ES-I3 (cell line): ENCODE data around the gene VEGFC.

Experiments used
- H3K36me3 ChIP-seq: 2 replicates; pipeline ENCODE4 v1.6.1; 2013; ENCODE audit warnings: mild to moderate bottlenecking, low read length, control low read depth, moderate library complexity; ENCODE audit not compliant: insufficient read depth
- H3K4me1 ChIP-seq: 2 replicates; pipeline ENCODE4 v1.6.1; 2013; ENCODE audit warnings: mild to moderate bottlenecking, control low read depth, low read length; ENCODE audit not compliant: insufficient read depth
- H3K9ac ChIP-seq: 2 replicates; pipeline ENCODE4 v1.6.1; 2013; ENCODE audit warnings: low read depth, mild to moderate bottlenecking, low read length, moderate library complexity
- H3K9me3 ChIP-seq: 2 replicates; pipeline ENCODE4 v1.6.1; 2013; ENCODE audit warnings: mild to moderate bottlenecking, low read length, moderate library complexity; ENCODE audit not compliant: control insufficient read depth, insufficient read depth

Gene VEGFC

GRCh38 chr4:176789955-176790354 lies 2.8 kb downstream of the VEGFC start:
- Histone ChIP-seq H3K9ac (no peak overlapping the region), H3K36me3 (no peaks in the 10 kb centered on the region), H3K9me3 (no peaks in the 10 kb centered on the region), H3K4me1 (no peaks in the 10 kb centered on the region)

DNA sequence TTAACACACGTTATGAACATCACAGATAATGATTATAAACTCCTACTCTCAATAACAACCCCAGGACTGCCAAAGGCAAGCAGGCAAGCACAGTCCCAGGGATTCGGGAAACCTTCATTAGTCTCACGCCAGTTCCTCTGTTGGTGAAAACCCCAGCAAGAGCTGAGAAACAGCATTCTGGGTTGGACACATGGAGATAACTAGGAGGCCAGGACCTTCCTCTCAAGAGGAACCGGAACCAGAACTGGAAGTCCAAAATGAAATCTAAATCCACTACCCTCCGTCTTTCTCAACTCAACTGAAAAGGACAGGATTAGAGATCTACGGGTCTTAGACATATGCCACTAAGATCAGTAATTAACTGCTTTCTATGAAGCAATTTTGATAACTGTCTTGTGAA lies 3.8 kb downstream of the VEGFC start:
- H3K36me3 ChIP-seq, result no peaks in the 10 kb centered on the region
- no peak overlapping the region for H3K9ac ChIP-seq
- H3K9me3 ChIP-seq, result no peaks in the 10 kb centered on the region
- no peaks in the 10 kb centered on the region for H3K4me1 ChIP-seq

DNA sequence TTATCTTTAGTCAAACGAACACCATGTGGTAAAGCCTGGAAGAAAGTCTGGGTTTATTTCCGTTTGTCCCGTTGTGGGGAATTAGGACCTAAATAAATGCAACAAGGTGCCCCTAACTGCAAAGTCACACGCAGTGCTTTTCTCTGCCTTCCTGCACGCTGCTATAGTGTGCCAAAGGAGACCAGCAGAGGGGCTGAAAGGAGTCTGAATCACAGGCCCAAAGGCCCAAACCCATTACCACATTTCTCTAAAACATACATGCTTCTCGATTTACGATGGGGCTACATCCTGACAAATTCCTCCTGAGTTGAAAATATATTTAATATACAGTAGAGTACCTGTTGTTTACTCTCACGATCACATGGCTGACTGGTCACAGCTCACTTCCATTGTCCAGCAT lies 4.5 kb downstream of the VEGFC start:
- H3K4me1 ChIP-seq, result no peaks in the 10 kb centered on the region
- H3K36me3 ChIP-seq, result no peaks in the 10 kb centered on the region
- no peaks in the 10 kb centered on the region for H3K9me3 ChIP-seq
- H3K9ac ChIP-seq, result no peak overlapping the region

DNA sequence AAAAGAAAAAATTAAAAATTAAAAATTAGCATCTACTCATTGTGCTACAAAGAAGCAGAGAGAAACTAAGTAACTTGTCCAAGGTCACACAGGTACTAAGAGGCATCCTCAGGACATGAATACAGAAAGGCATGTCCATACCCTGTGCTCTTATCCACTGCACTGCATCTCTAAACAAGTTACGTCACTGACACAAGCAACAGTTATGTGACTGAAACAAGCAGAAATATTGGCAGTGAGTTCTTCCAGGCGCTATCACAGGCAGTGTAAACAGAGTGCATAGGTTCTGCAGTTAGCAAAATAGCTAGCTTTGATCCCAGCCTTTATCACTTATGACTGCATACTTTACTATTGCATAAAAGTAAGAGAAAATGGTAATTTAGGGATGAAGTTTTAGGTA lies 7.9 kb downstream of the VEGFC start:
- no peaks in the 10 kb centered on the region for H3K36me3 ChIP-seq
- H3K4me1 ChIP-seq, result no peaks in the 10 kb centered on the region
- no peaks in the 10 kb centered on the region for H3K9me3 ChIP-seq
- no peak overlapping the region for H3K9ac ChIP-seq

DNA sequence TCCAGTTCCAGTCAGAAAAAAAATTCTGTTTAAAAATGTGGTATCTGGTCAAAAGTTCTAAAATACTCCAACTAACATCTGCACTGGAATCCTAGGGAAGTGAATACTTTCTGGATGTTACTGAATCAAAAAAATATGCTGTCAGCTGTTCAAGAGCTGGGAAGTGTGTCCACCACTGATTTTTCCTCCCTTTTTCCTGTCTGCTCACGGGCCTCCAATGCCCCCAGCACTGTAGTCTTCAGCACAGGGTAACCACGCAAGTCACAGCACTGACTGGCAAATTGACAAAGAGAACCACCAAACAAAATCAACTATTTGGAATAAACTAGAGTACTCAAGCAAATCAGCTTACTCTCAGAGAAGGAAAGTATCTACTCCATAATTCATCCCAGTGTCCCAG lies 9.9 kb downstream of the VEGFC start:
- Histone ChIP-seq H3K36me3 (no peaks in the 10 kb centered on the region), H3K9me3 (no peaks in the 10 kb centered on the region), H3K4me1 (no peaks in the 10 kb centered on the region), H3K9ac (no peak overlapping the region)

DNA sequence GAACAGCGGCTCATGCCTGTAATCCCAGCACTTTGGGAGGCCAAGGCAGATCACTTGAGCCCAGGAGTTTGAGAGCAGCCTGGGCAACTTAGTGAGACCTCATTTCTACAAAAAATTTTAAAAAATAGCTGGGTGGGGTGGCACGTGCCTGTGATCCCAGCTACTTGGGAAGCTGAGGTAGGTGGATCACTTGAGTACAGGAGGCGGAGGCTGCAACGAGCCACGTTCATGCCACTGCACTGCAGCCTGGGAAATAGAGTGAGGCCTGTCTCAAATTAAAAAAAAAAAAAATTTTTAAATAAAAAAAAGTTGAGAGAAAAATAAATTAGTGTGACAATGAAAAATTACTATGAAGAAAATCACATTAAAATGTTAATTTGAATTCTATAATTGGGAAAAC lies 10.5 kb downstream of the VEGFC start:
- Histone ChIP-seq H3K9ac (no peak overlapping the region), H3K9me3 (no peaks in the 10 kb centered on the region), H3K4me1 (no peaks in the 10 kb centered on the region), H3K36me3 (no peaks in the 10 kb centered on the region)

- Histone ChIP-seq H3K9ac (no peak overlapping the region), H3K9me3 (no peaks in the 10 kb centered on the region), H3K4me1 (no peaks in the 10 kb centered on the region), H3K36me3 (no peaks in the 10 kb centered on the region)
Measured at GRCh38 chr4:176781739-176782100, 11.0 kb downstream of the VEGFC start.

DNA sequence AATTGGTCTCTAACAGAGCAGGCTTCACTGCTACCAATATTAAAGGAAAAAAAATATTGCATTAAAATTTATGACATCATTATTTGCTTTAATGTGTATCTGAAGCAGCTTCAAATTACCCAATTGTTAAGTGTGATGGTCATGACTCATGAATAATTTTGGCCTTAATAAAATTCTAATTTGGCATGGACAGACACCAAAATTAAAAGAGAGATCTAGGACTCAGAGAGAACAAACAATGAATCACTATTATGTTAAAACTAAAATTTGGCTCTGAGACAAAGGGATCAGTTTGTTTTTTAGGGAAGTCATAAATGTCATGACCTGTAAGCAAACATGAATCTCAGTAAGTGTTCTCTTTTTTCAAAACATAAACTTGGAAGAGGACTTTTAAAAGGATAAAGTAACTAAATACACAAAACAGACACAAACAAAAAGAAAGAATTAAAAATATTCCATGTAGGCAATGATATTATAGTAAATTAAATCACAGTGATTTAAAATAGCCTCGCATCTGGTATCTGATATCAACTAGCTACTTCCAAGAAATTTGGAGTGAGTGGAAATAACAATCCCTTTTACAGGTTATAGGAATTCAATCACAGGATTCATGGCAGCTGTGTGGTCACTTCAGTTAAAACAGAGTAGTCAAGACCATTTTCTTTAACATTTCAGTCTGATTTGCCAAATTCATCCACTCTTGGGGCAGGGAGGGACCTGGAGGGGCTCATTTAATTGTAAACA lies 11.6 kb downstream of the VEGFC start:
- Histone ChIP-seq H3K9me3 (no peaks in the 10 kb centered on the region), H3K36me3 (no peaks in the 10 kb centered on the region), H3K4me1 (no peaks in the 10 kb centered on the region), H3K9ac (no peak overlapping the region)

DNA sequence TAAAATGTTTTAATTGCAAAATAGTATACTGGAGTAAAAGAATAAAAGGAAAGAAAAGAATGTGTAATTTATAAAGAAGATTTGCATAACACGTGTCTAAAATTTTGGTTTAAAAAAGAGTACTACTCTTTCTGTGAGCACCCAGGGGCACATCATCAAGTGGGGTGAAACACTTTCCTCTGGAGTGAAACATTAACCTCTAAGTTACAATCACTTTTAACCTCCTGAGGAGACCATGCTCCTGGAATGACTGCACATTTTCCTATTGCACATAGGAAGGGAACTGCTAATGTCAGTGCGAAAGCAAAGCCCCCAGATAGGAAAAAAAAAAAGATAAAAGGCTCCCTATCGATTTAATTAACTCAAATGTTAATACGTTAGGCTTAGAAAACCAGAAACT lies 13.3 kb downstream of the VEGFC start:
- Histone ChIP-seq H3K9ac (no peak overlapping the region), H3K9me3 (no peaks in the 10 kb centered on the region), H3K4me1 (no peaks in the 10 kb centered on the region), H3K36me3 (no peaks in the 10 kb centered on the region)

DNA sequence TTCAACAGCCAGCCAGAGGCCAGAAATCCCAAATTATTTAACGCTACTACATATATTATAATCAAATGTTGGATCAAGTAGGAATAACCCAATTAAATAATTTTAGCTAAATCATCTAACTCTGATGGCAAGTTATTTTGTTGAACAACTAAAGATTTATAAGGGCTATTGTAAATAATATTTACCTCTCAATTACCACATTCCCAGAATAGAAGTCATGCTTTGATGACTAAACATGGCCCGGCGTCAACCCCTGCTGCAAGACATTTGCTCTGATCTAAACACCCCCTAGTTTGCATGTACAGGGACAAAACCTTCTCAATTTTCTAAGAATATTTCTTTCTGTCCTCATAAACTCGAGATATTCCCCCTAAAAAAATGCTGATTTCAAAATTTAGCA lies 14.2 kb downstream of the VEGFC start:
- no peak overlapping the region for H3K9ac ChIP-seq
- no peaks in the 10 kb centered on the region for H3K36me3 ChIP-seq
- no peaks in the 10 kb centered on the region for H3K4me1 ChIP-seq
- no peaks in the 10 kb centered on the region for H3K9me3 ChIP-seq

GRCh38 chr4:176778063-176778462 lies 14.7 kb downstream of the VEGFC start:
- Histone ChIP-seq H3K4me1 (no peaks in the 10 kb centered on the region), H3K36me3 (no peaks in the 10 kb centered on the region), H3K9ac (no peak overlapping the region), H3K9me3 (no peaks in the 10 kb centered on the region; the same call in 1 of the 2 replicates)

DNA sequence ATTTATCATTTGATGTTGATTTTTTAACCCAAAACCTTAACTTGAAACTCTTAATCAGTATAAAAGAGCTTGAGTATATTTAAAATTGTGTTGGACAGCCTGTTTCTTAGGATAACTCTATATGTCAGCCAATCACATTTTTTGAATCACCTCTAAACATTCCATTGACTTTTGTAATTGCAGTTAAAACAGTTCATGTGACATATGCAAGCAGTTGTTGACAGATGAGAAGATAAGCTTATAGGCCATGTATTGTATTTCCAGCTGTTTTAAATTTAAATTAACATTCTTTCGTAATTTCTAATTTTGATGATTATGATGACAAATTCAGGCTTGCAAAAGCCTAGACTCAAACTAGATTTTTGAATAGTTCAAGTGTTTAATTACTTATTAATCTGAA lies 17.4 kb downstream of the VEGFC start:
- Histone ChIP-seq H3K9ac (no peak overlapping the region), H3K9me3 (no peaks in the 10 kb centered on the region; the same call in 1 of the 2 replicates), H3K36me3 (no peaks in the 10 kb centered on the region), H3K4me1 (no peaks in the 10 kb centered on the region)

GRCh38 chr4:176774852-176775251 lies 17.9 kb downstream of the VEGFC start:
- Histone ChIP-seq H3K36me3 (no peaks in the 10 kb centered on the region), H3K9ac (no peak overlapping the region), H3K4me1 (no peaks in the 10 kb centered on the region), H3K9me3 (no peaks in the 10 kb centered on the region; the same call in 1 of the 2 replicates)

DNA sequence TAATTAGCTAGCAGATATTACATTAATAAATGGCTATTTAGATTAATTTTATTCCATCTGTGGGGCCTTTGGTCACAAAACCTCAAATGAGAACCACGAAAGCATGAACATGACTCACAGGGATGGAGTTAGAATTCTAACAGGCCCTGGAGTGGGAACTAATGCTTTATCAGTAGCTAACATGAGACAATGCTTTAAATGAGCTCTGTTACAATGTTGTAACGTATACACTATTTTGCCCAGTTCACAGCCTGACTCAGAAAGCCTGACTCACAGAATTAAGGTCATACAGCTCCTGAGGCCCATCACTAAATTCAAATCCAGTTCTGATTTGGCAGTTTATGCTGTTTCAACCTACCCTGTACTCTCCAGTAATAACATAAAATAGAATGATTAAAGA lies 23.2 kb downstream of the VEGFC start:
- no peaks in the 10 kb centered on the region for H3K36me3 ChIP-seq
- no peak overlapping the region for H3K9ac ChIP-seq
- no peaks in the 10 kb centered on the region; the same call in 1 of the 2 replicates for H3K9me3 ChIP-seq
- H3K4me1 ChIP-seq, result no peaks in the 10 kb centered on the region

GRCh38 chr4:176767183-176767582 lies 25.5 kb downstream of the VEGFC start:
- H3K36me3 ChIP-seq, result no peaks in the 10 kb centered on the region
- H3K9me3 ChIP-seq, result no peaks in the 10 kb centered on the region
- H3K9ac ChIP-seq, result no peak overlapping the region
- H3K4me1 ChIP-seq, result no peaks in the 10 kb centered on the region
